ACHN (cell line): ENCODE measurements around the gene PLCH1.

Source experiments
- DNase-seq: peaks from one replicate; pipeline ENCODE4 v3.0.0-alpha.2; 2015
- in situ Hi-C: cut with HindIII; loops from 2 replicates; pipeline ENCODE4 v1.10.0; 2017; ENCODE audit warnings: low sequenced_read_pairs, low pct_ligation_motif_present, low pct_unique_long_range_greater_than_20kb

PLCH1 gene

DNA sequence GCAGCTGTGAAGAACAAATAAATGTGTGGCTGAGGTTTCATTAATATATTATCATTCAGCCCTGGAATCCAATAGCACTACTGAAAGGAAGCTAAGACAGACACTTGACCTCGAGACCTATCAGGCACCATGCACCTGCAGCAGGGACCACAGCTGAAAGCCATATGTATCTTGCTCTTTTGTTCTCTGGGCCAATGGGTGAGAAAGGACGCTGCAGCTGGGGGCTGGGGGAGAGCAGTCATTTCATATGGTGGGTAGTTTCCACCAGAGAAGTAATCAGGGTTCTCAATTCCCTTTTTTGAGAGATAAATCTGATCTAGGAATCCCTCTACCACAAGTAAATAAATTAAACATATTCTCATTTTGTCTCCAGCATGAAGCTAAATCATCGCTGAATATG lies 225.8 kb downstream of the PLCH1 start:
- no peak for DNase-seq
- in situ Hi-C loops, result no loop called here

DNA sequence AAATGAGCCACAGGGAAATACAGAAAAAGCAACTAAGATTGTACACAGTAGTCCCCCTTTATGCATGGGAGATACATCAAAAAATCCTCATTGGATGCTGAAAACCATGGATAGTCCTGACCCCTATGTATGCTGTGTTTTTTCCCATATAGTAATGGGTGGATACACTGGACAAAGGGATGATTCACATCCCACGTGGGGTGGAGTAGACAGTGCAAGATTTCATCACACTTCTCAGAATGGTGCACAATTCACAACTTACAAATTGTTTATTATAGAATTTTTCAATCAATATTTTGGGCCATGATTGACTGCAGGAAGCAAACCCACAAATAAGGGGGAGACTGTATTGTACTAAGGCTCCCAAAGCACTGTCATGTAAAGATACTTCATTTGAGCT lies 227.0 kb downstream of the PLCH1 start:
- DNase-seq, result no peak
- in situ Hi-C loops, result no loop called here

DNA sequence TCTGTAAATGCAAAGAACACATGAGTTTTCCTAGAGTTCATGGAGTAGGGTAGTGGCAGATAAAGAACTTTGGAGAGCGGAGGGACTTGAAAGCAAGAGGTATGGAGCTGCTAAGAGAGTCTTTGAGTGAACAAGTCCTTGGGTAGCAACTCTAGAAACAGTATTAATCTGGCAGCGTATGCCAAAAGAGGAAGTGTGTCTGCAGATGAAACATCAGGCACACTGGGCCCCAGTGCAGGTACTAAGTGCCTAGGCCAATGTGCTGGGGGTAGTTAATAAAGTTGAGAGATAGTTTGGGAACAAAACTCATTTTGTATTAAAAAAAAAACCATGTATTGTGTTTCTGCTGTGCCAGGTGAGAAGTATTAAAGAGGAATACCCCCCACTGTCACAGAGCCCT lies 228.4 kb downstream of the PLCH1 start:
- in situ Hi-C loops, result no loop called here

DNA sequence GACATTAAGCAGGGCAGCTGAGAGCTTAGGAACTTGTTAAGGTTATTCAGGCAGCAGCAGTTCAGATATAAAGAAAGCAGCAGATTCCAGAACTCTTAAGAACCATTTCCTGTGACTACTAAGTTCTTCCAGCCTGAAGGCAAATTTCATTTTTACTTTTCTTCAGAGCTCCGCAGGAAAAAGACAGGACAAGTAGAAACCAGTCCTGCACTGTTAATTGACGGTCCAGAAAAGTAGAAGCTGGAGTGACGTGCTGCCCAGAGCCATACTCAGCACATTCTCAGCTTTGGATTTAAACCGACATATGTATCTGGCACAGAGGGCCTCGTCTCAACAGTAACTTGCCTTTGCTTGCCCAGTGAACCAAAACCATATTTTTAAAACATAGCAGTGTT lies 232.0 kb downstream of the PLCH1 start:
- no peak for DNase-seq
- in situ Hi-C loops, result no loop called here

More for the DNA sequence above, 228.4 kb downstream of the PLCH1 start:
- no peak for DNase-seq

DNA sequence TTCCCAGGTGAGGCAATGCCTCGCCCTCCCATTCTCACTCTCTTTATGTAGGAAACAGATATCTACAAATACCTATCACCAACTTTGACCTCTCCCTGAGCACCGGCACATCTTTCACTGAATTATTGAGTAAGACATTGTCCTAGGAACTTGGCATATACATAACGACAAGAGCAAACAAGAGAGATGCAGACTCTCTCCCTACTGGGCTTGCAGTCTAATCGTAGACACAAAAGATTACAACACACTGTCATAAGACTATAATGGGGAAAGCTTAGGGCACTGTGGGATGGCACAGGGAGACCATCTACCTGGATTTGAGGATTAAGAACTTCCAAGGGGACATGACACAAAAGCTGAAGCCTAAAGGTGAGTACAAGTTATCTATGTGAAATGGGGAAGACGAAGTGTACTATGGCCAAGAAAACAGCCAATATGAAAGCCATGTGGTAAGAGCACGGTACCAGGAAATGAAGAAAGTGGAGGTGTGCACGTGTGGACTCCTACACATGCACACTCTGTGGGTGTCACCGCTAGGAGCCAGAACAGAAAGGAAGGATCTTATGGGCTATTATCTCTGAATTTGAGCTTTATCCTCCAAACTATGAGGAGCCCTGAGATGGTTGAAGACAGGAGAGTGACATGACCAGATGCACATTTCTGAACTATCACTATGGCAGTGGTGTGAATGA lies 232.6 kb downstream of the PLCH1 start:
- no peak for DNase-seq
- in situ Hi-C loops, result no loop called here

DNA sequence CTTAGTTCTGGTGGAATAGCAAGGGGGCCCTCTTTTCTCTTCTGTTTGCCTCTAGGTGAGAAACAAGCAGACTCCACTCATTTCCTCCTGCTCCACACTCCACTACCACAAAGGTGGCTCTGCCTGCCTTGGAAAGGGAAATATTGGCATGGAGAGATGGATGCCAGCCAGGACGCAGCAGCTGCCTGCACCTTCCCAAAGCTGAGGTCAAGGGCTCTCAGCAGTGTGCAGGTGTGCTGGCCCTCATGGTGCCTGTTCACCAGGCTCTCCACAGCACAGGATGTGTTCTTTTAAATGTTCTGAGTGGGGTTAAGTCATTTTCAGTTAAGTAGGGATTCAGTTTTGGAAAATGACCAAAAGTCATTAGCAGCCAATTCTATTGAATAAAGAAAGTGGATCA lies 240.2 kb downstream of the PLCH1 start:
- in situ Hi-C loops, result no loop called here
- DNase-seq, result no peak

DNA sequence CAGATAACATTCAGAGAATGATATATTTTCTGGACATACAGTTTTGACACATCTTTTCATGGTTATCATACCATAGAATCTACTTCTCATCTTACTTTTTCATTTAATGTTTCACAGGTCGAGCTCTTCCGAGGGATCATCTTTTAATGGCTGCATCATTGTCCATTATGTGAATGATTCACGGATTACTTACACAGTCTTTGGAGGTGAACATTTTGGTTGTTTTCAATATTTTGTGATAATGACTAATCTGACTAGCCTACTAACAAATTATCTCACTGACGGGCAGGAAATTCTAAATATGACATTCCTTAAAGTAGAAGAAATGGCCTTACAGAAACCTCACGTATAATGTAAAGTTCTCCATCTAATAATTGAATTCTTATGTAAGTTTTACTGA lies 242.2 kb downstream of the PLCH1 start:
- in situ Hi-C loops, result no loop called here
- DNase-seq, result no peak

DNA sequence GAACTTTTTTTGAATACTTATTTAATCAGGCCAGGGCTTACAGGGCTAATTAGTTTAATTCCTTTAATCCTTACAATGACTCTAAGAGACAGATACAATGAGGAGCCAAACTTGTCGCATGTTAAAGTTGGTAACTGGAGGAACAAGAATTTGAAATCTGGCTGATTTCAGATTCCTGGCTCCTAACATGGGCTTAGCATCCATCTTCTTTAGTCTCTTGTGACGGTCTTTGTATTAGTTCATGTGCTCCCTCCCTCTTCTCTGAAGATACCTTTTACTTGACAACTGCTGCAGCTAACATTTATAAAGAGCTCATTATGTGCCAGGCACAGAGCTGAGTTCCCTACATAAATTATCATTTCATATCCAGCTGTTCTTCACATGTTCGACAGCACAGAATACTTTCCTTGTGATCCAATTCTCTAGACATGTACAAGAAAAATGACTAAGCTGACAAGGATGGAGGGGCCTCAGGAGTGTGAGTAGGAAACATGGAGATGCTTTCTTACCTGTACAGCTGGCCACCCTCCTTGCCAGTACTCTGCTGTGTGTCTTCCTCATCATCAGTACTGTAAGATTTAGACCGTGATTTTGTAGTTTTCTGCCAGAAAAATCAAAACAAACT lies 244.6 kb downstream of the PLCH1 start:
- no peak for DNase-seq
- in situ Hi-C loops, result no loop called here

DNA sequence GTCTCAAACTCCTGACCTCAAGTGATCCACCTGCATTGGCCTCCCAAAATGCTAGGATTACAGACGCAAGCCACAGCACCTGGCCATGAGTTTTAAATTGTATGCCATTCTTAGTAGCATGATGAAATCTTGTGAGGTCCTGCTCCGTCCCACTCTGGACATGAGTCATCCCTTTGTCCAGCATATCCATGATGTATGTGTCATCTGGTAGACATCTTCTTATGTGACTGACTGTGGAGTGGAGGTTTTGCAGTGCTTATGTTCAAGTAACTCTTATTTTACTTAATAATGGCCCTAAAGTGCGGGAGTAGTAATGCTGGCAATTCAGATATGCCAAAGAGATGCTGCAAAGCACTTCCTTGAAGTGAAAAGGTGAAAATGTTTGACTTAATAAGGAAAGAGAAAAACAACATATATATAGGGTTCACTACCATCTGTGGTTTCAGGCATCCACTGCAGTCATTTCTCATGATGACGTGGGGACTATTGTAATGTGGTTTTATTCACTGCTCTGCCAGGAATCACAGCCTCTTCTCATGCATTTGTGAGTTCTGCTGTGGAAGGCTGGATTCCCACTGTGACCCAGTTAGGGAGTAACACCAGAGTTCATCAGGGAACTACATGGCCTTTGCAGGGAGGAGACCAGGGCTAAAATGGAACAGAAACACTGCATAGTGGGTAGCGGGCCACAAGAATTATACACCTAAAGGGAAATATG lies 246.8 kb downstream of the PLCH1 start:
- in situ Hi-C loops, result no loop called here

DNA sequence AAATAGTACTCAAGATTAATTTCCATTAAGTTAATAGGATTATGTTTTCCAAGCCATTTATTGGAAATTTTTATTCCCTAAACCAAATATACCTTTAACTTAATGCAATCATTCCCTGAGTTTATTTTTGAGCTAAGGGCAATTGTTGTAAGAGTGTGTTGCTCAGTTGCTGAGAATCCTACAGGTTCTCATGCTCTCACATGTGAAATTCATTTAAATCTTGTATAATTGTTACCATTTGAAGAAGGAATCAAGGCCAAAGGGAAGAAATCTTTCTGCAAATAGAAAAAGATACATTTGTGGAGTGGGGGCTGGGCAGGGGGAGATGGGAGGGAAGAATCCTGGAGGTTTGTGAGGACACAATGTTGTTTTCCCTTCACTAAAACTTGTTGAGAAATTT lies 248.7 kb downstream of the PLCH1 start:
- in situ Hi-C loops, result no loop called here
- DNase-seq, result no peak

More for the DNA sequence above, 246.8 kb downstream of the PLCH1 start:
- DNase-seq, result peak; percentile 47

DNA sequence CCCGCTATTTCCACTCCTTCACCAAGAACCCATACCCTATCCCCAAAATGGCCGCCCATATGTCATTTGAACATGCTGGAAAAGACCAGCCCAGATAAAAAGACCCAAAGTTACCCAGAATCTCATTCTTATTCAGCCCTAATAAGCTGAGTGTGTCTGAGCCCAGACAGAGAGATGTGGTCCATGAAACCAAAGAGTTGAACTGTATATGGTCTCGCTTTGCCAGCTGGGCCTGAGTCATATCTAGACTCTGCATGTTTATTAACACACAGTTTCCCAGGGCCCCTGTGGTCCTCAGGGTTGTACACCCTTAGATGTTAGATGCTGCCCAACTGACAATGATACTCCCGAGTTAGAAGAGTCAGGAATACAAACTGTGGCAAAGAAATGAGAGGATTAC lies 249.5 kb downstream of the PLCH1 start:
- in situ Hi-C loops, result no loop called here

DNA sequence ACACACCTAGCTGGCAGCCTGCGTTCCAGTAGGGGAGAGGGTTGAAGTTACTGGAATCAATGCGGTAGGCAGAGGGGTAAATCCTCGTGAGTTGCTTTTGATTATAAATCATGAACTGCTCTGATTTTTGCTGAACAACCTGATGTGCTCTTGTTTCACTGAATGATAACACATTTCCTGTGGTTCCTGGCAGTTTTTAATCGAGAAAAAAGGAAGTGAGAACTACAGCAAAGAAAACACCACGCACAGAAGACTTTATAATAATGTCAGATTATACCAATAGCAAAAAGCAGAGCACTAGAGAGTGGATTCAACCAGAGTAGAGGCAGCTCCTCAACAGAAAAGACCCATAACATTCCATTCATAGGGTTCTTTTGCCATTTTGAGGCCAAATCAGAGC lies 250.5 kb downstream of the PLCH1 start:
- no peak for DNase-seq
- in situ Hi-C loops, result no loop called here

More for the DNA sequence above, 249.5 kb downstream of the PLCH1 start:
- no peak for DNase-seq

DNA sequence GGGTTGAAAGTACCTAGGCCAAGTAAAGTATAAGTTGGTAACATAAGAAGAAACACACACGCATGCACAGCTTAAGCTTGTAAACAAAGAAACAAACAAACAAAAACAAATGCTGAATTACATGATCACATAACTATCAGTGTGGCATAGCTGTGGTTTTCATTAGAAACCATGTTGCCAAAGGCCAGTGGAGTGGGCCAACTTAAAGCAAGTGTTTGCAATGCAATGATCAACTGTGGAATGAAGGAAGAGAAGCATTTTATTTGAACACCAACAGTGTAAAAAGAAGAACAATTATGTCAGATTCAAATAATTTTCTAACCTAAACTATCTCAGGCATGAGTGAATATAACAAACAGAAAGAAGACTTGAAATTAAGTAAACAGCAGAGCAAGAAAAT lies 252.0 kb downstream of the PLCH1 start:
- in situ Hi-C loops, result no loop called here
- no peak for DNase-seq

DNA sequence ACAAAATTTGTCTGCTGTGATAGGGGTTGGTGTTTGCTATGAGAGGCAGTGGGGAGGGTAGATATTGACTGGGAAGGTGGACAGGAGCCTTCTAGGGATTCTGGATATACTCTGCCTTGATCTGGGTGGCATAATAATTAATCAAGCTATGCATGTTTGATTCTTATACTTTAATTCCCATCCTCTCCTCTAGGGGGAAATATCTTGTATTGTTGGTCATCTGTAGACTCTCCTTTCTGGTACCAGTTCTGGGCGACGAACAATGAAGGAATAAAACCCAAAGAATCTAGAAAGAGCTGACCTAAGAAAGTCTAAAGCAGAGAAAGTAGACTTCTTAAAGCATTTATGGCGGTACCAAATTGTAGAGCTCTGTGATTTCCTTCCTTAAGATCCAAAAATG lies 253.2 kb downstream of the PLCH1 start:
- no peak for DNase-seq
- in situ Hi-C loops, result no loop called here

DNA sequence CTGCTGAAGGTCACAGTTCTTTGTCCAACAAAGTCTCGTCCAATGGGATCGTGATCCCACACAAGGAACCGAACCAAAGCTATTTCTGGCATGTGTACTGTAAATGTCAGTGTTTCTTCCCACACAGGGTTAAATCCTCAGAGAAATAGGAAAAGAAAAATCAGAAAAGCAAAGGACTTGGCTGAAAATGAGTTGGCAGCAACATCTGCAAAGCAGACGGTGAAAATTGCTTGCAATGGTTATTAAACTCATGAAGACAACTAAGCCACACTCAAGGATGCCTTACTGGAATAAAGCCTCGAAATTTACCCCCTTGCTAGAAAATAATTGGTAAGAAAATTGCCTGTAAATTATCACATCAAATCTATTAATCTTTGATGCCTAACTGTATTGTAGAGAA lies 256.2 kb downstream of the PLCH1 start:
- in situ Hi-C loops, result no loop called here
- no peak for DNase-seq

DNA sequence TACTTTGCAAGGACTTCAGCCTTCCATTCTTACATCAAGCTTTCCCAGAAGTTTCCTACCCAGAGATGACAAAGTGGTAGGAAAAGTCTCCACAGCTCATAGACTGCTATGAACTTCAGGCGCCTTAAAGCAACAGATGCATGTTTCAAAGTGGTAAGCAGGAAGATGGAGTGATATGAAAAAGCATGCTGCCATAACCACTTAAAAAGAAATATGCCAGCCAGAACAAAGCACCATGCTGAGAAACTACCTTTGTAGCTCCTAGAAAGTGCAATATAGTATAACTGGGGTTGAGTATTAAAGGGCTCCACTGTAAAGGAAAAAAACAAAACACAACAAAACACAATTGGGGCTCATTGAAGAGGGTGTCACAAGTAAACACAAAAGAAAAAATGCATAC lies 259.0 kb downstream of the PLCH1 start:
- in situ Hi-C loops, result no loop called here
- no peak for DNase-seq

DNA sequence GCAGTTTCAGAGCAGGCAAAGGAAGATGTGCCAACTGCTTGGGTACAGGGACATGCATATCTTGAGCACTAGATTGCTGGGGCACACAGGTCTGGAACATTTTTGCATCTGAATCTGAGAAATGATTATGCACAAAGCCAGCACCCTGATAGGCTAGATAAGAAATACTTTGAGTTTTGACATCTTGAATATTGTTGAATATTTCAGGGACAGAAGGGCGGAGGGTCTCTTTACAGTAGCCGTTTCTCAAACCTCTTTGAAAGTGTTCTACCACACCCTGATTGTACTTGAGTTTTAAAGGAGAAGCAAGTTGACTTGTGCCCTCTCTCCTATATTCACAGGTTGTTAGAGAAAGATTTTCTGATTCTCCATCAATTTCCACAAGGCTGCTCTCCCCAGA lies 263.3 kb downstream of the PLCH1 start:
- no peak for DNase-seq
- in situ Hi-C loops, result no loop called here

DNA sequence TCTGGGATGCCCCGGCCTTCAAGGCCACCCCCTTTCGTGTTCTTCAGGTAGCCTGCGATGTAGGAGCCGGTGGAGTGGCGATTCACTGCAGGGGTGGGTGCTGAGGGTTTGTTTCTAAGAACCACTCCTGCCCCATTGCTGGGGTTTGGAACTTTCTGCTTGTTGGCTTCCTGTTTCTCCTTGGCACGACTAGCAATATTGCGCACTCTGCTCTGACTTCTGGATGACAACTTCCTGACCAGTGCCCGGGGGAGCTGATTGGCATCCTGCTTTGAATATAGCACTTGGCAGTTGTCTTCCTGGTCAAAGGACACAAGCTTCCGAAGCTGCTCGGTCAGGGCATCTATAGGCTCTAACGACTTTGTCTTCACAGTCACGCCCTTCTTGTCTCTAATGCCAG lies 263.8 kb downstream of the PLCH1 start:
- in situ Hi-C loops, result no loop called here
- no peak for DNase-seq

DNA sequence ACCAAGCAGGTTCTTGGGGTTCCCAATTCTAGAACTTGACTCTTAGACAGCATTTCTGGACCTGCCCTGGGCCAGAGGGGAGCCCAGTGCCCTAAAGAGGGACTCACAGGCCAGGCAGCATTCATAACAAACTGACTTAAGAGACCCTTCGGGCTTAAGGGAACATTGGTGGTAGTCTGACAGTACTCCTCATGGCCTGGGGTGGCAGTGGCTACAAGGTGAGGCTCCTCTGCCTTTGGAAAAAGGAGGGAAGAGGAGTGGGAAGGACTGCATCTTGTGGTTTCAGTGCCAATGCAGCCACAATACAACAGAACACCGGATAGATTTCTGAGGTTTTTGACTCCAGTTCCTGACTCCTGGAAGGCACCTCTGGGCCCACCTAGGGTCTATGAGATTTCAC lies 279.2 kb downstream of the PLCH1 start:
- no peak for DNase-seq
- in situ Hi-C loops, result no loop called here

DNA sequence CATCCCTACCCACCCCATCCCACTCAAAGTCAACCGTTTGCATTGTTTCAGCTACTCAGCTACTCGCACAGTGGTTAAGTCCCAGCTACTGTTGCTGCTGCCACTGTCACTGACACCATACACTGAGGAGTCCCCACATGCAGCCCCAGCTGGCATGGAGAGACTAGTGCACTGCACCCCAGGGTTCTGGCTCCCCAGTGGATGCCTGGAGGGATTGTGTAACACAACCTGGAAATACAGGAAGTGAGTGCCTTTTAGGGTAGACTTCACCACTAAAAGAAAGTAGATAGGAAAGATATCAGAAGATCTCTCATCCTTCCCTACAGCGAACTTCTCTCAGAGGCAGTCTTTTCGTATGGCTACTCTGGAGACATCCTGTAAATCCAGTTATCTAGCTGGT lies 282.2 kb downstream of the PLCH1 start:
- in situ Hi-C loops, result no loop called here
- no peak for DNase-seq
